SU-DHL-6 (cell line): ENCODE measurements around the gene CCDC68.

Source experiments
- H2AFZ ChIP-seq: fragments of 200-600 bp; sonication (generic); 2 replicates; pipeline ENCODE4 v1.6.1; 2014; ENCODE audit warnings: low read depth, mild to moderate bottlenecking, moderate library complexity, mixed read lengths, antibody characterized with exemption, low read length; ENCODE audit not compliant: severe bottlenecking
- H3F3A ChIP-seq: fragments of 200-600 bp; shearing (Covaris generic); 2 replicates; pipeline ENCODE4 v1.6.0; 2016; ENCODE audit warnings: antibody characterized with exemption, mild to moderate bottlenecking; ENCODE audit not compliant: insufficient read depth
- H3K27ac ChIP-seq: fragments of 200-600 bp; sonication (generic); 2 replicates; pipeline ENCODE4 v1.5.1; 2016; ENCODE audit warnings: low read depth, mild to moderate bottlenecking, low read length, moderate library complexity, mixed read lengths
- H3K27me3 ChIP-seq: fragments of 200-600 bp; sonication (generic), shearing (Covaris generic); 2 replicates; pipeline ENCODE4 v1.6.0; 2014; ENCODE audit warnings: mild to moderate bottlenecking, low read length
- H3K36me3 ChIP-seq: fragments of 200-600 bp; sonication (generic); 2 replicates; pipeline ENCODE4 v1.6.1; 2014; ENCODE audit warnings: mild to moderate bottlenecking, low read length, mixed read lengths
- H3K4me2 ChIP-seq: fragments of 300-600, 200-600 bp; shearing (Covaris generic), sonication (generic); 2 replicates; pipeline ENCODE4 v1.6.0; 2014; ENCODE audit warnings: low read length, low read depth, mild to moderate bottlenecking; ENCODE audit not compliant: poor library complexity, severe bottlenecking
- H3K4me3 ChIP-seq: fragments of 200-600 bp; sonication (generic); 2 replicates; pipeline ENCODE4 v1.5.1; 2014; ENCODE audit warnings: antibody characterized with exemption, low read length, mild to moderate bottlenecking, mixed read lengths; ENCODE audit not compliant: insufficient read depth, poor library complexity, severe bottlenecking
- H3K79me2 ChIP-seq: fragments of 200-600 bp; sonication (generic); 2 replicates; pipeline ENCODE4 v1.6.1; 2014; ENCODE audit warnings: mild to moderate bottlenecking, low read length, moderate library complexity; ENCODE audit not compliant: insufficient read depth
- H3K9ac ChIP-seq: fragments of 200-600 bp; sonication (generic); 2 replicates; pipeline ENCODE4 v1.7.0; 2014; ENCODE audit warnings: mild to moderate bottlenecking, low read length
- H3K9me2 ChIP-seq: fragments of 200-600 bp; sonication (generic); replicated peaks from 2 replicates; pipeline ENCODE4 v1.6.1; 2014; ENCODE audit warnings: low read length; ENCODE audit not compliant: insufficient read depth
- H3K9me3 ChIP-seq: fragments of 200-600 bp; sonication (generic); 2 replicates; pipeline ENCODE4 v1.6.1; 2014; ENCODE audit warnings: low read length, mixed read lengths; ENCODE audit not compliant: insufficient read depth
- H4K20me1 ChIP-seq: fragments of 200-600 bp; sonication (generic); 2 replicates; pipeline ENCODE4 v1.6.1; 2014; ENCODE audit warnings: low read depth, mild to moderate bottlenecking, antibody characterized with exemption, low read length, moderate library complexity, mixed read lengths
- CTCF ChIP-seq: fragments of 200-600 bp; sonication (generic); IDR thresholded peaks from one replicate; pipeline ENCODE4 v1.5.1; 2017; ENCODE audit warnings: antibody characterized with exemption, mild to moderate bottlenecking, low read length, moderate library complexity; ENCODE audit not compliant: insufficient read depth, poor library complexity, severe bottlenecking
- EZH2phosphoT487 ChIP-seq: fragments of 200-600 bp; sonication (generic), shearing (Covaris generic); conservative IDR thresholded peaks from 2 replicates; pipeline ENCODE4 v1.6.1; 2018; ENCODE audit warnings: mild to moderate bottlenecking, antibody characterized with exemption, low read length, moderate library complexity, mixed read lengths

CCDC68 gene

GRCh38 chr18:54984908-54985307, 25.6 kb upstream of the CCDC68 start:
- no peaks in the 10 kb centered on the region for H3F3A ChIP-seq
- H3K27ac ChIP-seq = no peak overlapping the region
- no peaks in the 10 kb centered on the region for H3K9me3 ChIP-seq
- TF ChIP-seq CTCF (no peak), EZH2phosphoT487 (no peak)
- no peaks in the 10 kb centered on the region for H3K9me2 ChIP-seq
- no peak overlapping the region for H3K4me3 ChIP-seq
- H2AFZ ChIP-seq = no peak overlapping the region
- H3K9ac ChIP-seq = no peak overlapping the region
- H3K27me3 ChIP-seq = no peaks in the 10 kb centered on the region
- H4K20me1 ChIP-seq = no peaks in the 10 kb centered on the region
- H3K79me2 ChIP-seq = no peaks in the 10 kb centered on the region
- no peak overlapping the region for H3K4me2 ChIP-seq
- H3K36me3 ChIP-seq = no peaks in the 10 kb centered on the region

- no peak overlapping the region for H3K27ac ChIP-seq
- H3K9me2 ChIP-seq = no peaks in the 10 kb centered on the region
- H3K9me3 ChIP-seq = no peaks in the 10 kb centered on the region
- no peak overlapping the region for H3K4me3 ChIP-seq
- no peaks in the 10 kb centered on the region for H4K20me1 ChIP-seq
- no peak for TF ChIP-seq CTCF
- no peak for TF ChIP-seq EZH2phosphoT487
- no peaks in the 10 kb centered on the region for H3K27me3 ChIP-seq
- no peak overlapping the region for H3K9ac ChIP-seq
- no peak overlapping the region for H3K4me2 ChIP-seq
- no peaks in the 10 kb centered on the region for H3F3A ChIP-seq
- no peaks in the 10 kb centered on the region for H3K79me2 ChIP-seq
- no peaks in the 10 kb centered on the region for H3K36me3 ChIP-seq
- H2AFZ ChIP-seq = no peak overlapping the region
These were observed 24.5 kb upstream of the CCDC68 start for GRCh38 chr18:54983791-54984190.

- no peaks in the 10 kb centered on the region for H4K20me1 ChIP-seq
- H3K27me3 ChIP-seq = no peaks in the 10 kb centered on the region
- no peaks in the 10 kb centered on the region for H3F3A ChIP-seq
- TF ChIP-seq CTCF (peak; percentile 60), EZH2phosphoT487 (no peak)
- H3K4me3 ChIP-seq = no peak overlapping the region
- no peak overlapping the region for H2AFZ ChIP-seq
- no peaks in the 10 kb centered on the region for H3K9me2 ChIP-seq
- H3K36me3 ChIP-seq = no peaks in the 10 kb centered on the region
- no peak overlapping the region for H3K4me2 ChIP-seq
- H3K27ac ChIP-seq = no peak overlapping the region
- no peak overlapping the region for H3K9ac ChIP-seq
- no peaks in the 10 kb centered on the region for H3K9me3 ChIP-seq
- no peaks in the 10 kb centered on the region for H3K79me2 ChIP-seq
These were observed 23.9 kb upstream of the CCDC68 start for GRCh38 chr18:54983041-54983686.
